Nephron progenitor cell (in vitro differentiated cells): ENCODE results near the gene PDCD7.

Experiments used
- DNase-seq: peaks from one replicate; pipeline ENCODE4 v3.0.0; 2021
- H3K27ac Mint-ChIP-seq: 2 replicates; pipeline ENCODE4 v1.8.0; 2021; ENCODE audit warnings: mild to moderate bottlenecking, moderate library complexity, mixed read lengths
- H3K27me3 Mint-ChIP-seq: 2 replicates; pipeline ENCODE4 v1.8.0; 2021; ENCODE audit warnings: mild to moderate bottlenecking, low read depth, mixed read lengths; ENCODE audit not compliant: poor library complexity
- H3K36me3 Mint-ChIP-seq: 2 replicates; pipeline ENCODE4 v1.8.0; 2021; ENCODE audit warnings: low read depth, mixed read lengths
- H3K4me1 Mint-ChIP-seq: 2 replicates; pipeline ENCODE4 v1.8.0; 2021; ENCODE audit warnings: mixed read lengths
- H3K4me3 Mint-ChIP-seq: 2 replicates; pipeline ENCODE4 v1.8.0; 2021; ENCODE audit warnings: mild to moderate bottlenecking, moderate library complexity, mixed read lengths
- H3K9me3 Mint-ChIP-seq: 2 replicates; pipeline ENCODE4 v1.8.0; 2021; ENCODE audit warnings: mild to moderate bottlenecking, moderate library complexity, mixed read lengths
- TF ChIP-seq, protein P1 (sequence below): fragments of 200-600 bp; sonication (generic); IDR thresholded peaks from 2 replicates; pipeline ENCODE4 v1.5.0; 2021; ENCODE audit warnings: antibody characterized with exemption

PDCD7 gene

DNA sequence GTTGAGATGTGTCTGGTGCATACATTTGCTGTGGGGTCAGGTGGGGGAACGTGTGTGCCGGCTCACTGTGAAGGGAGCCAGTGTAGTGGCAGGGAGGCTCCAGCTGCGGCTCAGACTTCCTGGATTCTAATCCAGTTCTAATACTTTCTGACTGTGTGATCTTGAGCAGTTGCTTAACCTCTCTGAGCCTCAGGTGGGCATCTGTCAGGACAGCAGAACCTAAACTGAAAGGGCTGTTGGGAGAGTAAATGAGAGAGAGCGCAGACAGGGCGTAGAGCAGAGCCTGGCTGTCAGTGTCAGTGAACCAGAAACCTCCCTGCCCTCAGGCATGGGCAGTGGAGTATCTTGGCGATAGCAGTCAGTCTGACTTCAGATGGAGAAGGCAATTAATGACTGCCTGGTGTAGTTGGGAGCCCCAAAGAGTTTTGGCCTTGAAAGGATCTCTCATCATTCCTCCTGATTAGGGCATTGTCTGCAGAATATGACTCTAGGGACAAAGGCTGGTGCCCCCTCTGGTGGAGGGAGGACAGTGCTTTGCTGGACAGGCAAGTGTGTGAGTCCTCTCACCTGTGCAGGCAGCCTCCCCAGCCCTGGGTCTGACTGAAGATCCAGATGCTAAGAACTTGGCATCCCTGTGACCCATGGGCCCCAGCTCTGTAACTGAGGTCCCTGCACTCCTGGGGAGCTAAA, 47.5 kb downstream of the PDCD7 start:
- DNase-seq = peak; percentile 58
- H3K36me3 Mint-ChIP-seq = no peaks in the 10 kb centered on the region
- H3K27me3 Mint-ChIP-seq = peaks cover 11% of the 10 kb centered on the region
- TF ChIP-seq, protein P1, sequence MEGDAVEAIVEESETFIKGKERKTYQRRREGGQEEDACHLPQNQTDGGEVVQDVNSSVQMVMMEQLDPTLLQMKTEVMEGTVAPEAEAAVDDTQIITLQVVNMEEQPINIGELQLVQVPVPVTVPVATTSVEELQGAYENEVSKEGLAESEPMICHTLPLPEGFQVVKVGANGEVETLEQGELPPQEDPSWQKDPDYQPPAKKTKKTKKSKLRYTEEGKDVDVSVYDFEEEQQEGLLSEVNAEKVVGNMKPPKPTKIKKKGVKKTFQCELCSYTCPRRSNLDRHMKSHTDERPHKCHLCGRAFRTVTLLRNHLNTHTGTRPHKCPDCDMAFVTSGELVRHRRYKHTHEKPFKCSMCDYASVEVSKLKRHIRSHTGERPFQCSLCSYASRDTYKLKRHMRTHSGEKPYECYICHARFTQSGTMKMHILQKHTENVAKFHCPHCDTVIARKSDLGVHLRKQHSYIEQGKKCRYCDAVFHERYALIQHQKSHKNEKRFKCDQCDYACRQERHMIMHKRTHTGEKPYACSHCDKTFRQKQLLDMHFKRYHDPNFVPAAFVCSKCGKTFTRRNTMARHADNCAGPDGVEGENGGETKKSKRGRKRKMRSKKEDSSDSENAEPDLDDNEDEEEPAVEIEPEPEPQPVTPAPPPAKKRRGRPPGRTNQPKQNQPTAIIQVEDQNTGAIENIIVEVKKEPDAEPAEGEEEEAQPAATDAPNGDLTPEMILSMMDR = peak; percentile 49
- H3K27ac Mint-ChIP-seq = no peak overlapping the region
- H3K4me3 Mint-ChIP-seq = peak overlapping the region; percentile 12
- H3K4me1 Mint-ChIP-seq = peaks cover 83% of the 10 kb centered on the region
- H3K9me3 Mint-ChIP-seq = no peaks in the 10 kb centered on the region

DNA sequence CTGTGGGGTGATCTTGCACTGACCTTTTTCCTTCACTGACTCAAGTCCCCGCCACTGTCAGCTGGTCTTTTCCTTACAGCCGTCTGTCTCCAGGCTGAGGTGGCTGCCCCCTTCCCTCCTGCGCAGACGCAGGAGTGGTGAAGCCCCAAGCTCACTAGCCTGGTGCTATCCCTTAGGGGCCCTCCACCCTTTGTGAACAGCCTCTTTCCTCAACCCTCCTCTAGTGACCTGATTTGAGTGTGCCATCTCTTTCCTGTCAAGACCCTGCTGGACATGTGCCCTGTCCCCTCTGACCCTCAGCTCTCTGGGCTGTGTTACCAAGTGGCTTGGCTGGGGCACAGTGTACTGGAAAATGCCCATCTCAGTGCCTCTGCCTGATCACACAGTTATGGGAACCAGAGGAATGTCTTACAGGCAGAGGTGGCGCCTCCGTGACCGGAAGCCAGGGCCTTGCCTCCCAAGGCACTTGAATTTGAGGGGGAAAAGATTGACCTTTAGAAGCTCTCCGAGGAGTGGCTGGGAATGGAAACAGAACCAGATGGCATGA, 48.3 kb downstream of the PDCD7 start:
- H3K27me3 Mint-ChIP-seq = peaks cover 15% of the 10 kb centered on the region
- peak overlapping the region; percentile 83 for H3K27ac Mint-ChIP-seq
- no peak for DNase-seq

DNA sequence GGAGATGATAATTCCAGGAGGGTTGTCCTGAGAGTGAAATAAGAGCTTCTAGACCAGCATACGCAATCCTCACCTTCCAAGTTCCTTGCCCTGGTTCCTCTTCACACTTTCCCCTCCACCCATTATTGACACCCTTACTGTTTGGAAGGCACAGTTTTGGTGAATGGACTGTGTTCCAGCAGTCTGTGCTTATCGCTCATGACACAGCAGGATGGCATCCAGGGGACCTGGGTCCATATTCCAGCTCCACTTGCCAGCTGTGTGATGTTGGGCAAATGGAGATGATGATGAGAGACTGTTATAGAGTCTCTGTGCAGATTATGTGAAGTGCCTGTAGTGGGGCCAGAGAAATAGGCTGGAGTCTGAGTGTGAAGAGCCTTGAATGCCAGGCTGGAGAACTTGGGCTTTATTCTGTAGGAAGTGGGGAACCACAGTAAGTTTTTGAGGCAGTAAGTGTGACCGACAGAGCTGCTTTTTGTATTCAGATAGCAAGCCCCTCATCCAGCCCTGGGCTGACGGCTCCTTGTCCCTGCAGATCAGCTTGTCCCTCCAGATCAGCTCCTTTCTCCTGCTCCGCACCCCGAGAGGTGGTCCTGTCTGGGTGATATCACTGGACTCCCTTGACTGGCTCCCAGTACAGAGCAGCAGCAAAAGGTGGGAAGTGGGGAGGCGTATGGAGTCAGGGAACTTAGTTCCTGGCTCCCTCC, 49.0 kb downstream of the PDCD7 start:
- H3K27me3 Mint-ChIP-seq = peaks cover 15% of the 10 kb centered on the region
- H3K4me1 Mint-ChIP-seq = peaks cover 89% of the 10 kb centered on the region

More for the DNA sequence above, 48.3 kb downstream of the PDCD7 start:
- H3K4me3 Mint-ChIP-seq = peak overlapping the region; percentile 72
- no peaks in the 10 kb centered on the region for H3K36me3 Mint-ChIP-seq
- TF ChIP-seq, protein P1 = no peak
- no peaks in the 10 kb centered on the region for H3K9me3 Mint-ChIP-seq
- H3K4me1 Mint-ChIP-seq = peaks cover 89% of the 10 kb centered on the region

DNA sequence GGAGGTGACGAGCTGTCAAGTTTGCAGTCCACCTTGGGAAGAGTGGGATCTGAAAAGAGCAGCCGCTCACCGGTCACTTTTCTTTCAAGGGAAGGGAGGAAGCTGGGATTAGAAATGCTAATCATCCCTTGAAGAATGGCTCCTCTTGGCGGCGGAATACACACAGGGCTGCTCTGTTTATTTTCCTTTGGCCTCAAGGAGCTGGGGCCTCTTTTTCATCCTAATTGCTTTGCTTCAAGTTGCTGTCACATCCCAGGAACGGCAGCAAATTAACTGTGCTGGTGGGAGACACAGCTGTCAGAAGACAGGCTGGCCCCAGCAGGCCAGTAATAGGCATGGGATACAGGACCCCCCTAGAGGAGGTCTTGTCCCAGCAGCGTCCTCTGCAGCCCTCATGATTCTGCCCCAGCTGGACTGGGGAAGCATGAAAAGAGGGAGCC, 50.3 kb downstream of the PDCD7 start:
- Mint-ChIP-seq H3K36me3 (no peaks in the 10 kb centered on the region), H3K4me3 (peak overlapping the region; percentile 68), H3K27me3 (peaks cover 24% of the 10 kb centered on the region), H3K27ac (peak overlapping the region; percentile 50), H3K4me1 (peaks cover 88% of the 10 kb centered on the region), H3K9me3 (no peaks in the 10 kb centered on the region)
- TF ChIP-seq, protein P1 = peak; percentile 12
- peak; percentile 45 for DNase-seq

More for the DNA sequence above, 49.0 kb downstream of the PDCD7 start:
- no peak overlapping the region for H3K27ac Mint-ChIP-seq
- no peak overlapping the region for H3K4me3 Mint-ChIP-seq
- H3K36me3 Mint-ChIP-seq = no peaks in the 10 kb centered on the region
- no peaks in the 10 kb centered on the region for H3K9me3 Mint-ChIP-seq
- no peak for DNase-seq
- TF ChIP-seq, protein P1 = no peak

DNA sequence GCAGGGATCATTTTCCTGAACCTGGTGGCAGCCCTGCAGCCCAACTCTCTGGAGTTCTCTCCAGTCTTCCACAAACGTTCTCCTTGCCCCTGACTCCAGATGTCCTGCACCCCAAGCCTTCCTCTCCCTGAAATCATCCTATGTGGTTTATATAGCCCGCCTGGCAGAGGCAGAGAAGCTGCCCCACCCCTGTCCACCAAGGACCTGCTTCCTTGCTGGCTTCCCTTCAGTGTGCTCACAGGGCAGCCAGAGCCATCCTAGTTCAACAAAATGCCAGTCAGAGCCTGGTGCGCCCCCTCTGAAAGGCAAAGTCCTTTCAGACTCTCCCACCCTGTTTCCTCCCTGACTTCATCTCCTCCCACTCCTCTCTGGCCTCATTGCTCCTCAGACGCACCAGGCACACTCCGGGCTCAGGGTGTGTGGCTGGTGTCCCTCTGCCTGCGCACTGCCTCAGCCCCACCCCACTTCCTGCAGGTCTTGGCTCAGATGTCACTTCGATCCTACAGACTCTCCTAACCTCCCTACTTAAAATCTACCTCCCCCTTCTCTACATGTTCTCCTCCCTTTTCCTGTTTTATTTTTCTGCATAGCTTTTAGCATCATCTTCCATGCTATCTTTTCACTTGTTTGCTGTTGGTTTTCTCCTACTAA, 51.2 kb downstream of the PDCD7 start:
- Mint-ChIP-seq H3K36me3 (no peaks in the 10 kb centered on the region), H3K27ac (peak overlapping the region; percentile 50), H3K4me3 (peak overlapping the region; percentile 68), H3K4me1 (peaks cover 88% of the 10 kb centered on the region), H3K27me3 (peaks cover 27% of the 10 kb centered on the region), H3K9me3 (no peaks in the 10 kb centered on the region)
- DNase-seq = peak; percentile 57
- TF ChIP-seq, protein P1 = no peak
